HL-60 (cell line): Measurements from ENCODE around the gene SCAMP2.

Source experiments
- CTCF ChIP-seq: IDR thresholded peaks from one replicate; pipeline ENCODE4 v1.5.1; 2011; ENCODE audit warnings: low read length, control low read depth, inconsistent platforms; ENCODE audit not compliant: insufficient read depth
- GABPA ChIP-seq: IDR thresholded peaks from 2 replicates; pipeline ENCODE4 v1.6.1; 2012; ENCODE audit warnings: low read depth
- POLR2AphosphoS5 ChIP-seq: IDR thresholded peaks from 2 replicates; pipeline ENCODE4 v1.6.1; 2012; ENCODE audit warnings: low read depth

GRCh38 chr15:74906067-74906449 is 32.9 kb upstream of the SCAMP2 start:
- no peak for TF ChIP-seq CTCF
- no peak for TF ChIP-seq GABPA
- no peak for TF ChIP-seq POLR2AphosphoS5
